H1 (cell line): ENCODE data around the gene GSTCD. TPM values are rescaled to one million over a fixed set of nuclear protein-coding genes. Genes with fewer than 3 reads are reported as not detected.

ENCODE experiments used
- CTCF ChIA-PET: fragments of 300-600 bp; sonication (Branson Sonifier 250); formaldehyde crosslinking; loops from one replicate; lab custom pipeline; 2021; ENCODE audit not compliant: partially characterized antibody; lab: Charles Lee
- POLR2A ChIA-PET: fragments of 300-600 bp; sonication (Branson Sonifier 250); formaldehyde crosslinking; loops from one replicate; lab custom pipeline; 2021; ENCODE audit warnings: inconsistent platforms; ENCODE audit not compliant: partially characterized antibody; lab: Charles Lee
- DNase-seq, 2 experiments: peaks; one replicate each; pipeline versions ENCODE4 v3.0.0 to v3.0.0-alpha.2; 2010 to 2022; ENCODE audit warnings: low spot score in 2 of 2, low read depth in 1 of 2, mixed read lengths in 1 of 2
- FAIRE-seq: peaks from 2 replicates; lab custom pipeline; 2011; peaks lifted over from hg19 to GRCh38; lab: Jason Lieb, UNC
- H2AFZ ChIP-seq: 2 replicates; pipeline ENCODE4 v1.8.1; 2012; ENCODE audit warnings: low read length, inconsistent platforms
- H2AK5ac ChIP-seq: 2 replicates; pipeline ENCODE4 v1.6.1; 2013; ENCODE audit warnings: low read depth, low read length
- H2BK120ac ChIP-seq: replicated peaks from 2 replicates; pipeline ENCODE3; 2013; ENCODE audit warnings: low read depth, low read length, inconsistent platforms
- H2BK12ac ChIP-seq: 2 replicates; pipeline ENCODE4 v1.6.1; 2013; ENCODE audit warnings: low read depth, low read length
- H2BK15ac ChIP-seq: 2 replicates; pipeline ENCODE4 v1.6.1; 2013; ENCODE audit warnings: low read length
- H2BK20ac ChIP-seq: 2 replicates; pipeline ENCODE4 v1.6.1; 2013; ENCODE audit warnings: low read length
- H2BK5ac ChIP-seq: 2 replicates; pipeline ENCODE4 v1.6.1; 2013; ENCODE audit warnings: low read depth, low read length
- H3K14ac ChIP-seq: 2 replicates; pipeline ENCODE4 v1.6.1; 2013; ENCODE audit warnings: inconsistent platforms; ENCODE audit not compliant: insufficient read length
- H3K18ac ChIP-seq: 2 replicates; pipeline ENCODE4 v1.6.1; 2013; ENCODE audit warnings: low read length; ENCODE audit errors: extremely low read depth
- H3K23ac ChIP-seq: 2 replicates; pipeline ENCODE4 v1.6.1; 2013; ENCODE audit warnings: inconsistent platforms; ENCODE audit not compliant: insufficient read length
- H3K23me2 ChIP-seq: 2 replicates; pipeline ENCODE4 v1.6.1; 2013; ENCODE audit warnings: low read depth, low read length
- H3K27ac ChIP-seq: 2 replicates; pipeline ENCODE4 v1.6.1; 2011; ENCODE audit warnings: low read depth, low read length, inconsistent platforms
- H3K27me3 ChIP-seq, 4 experiments: replicated peaks in 1 of 4; 1 replicate in 1 of 4; 2 replicates in 3 of 4; pipeline versions ENCODE4 v1.6.1 to v1.8.1; 2011 to 2013; ENCODE audit warnings: low read length in 3 of 4, mild to moderate bottlenecking in 3 of 4, inconsistent platforms in 2 of 4, mixed read lengths in 2 of 4, moderate library complexity in 1 of 4; ENCODE audit not compliant: control insufficient read depth in 3 of 4, insufficient read depth in 3 of 4; ENCODE audit errors: extremely low read depth in 1 of 4
- H3K36me3 ChIP-seq, 4 experiments: 2 replicates each; pipeline versions ENCODE4 v1.6.1 to v1.8.1; 2011 to 2013; ENCODE audit warnings: mild to moderate bottlenecking in 4 of 4, low read length in 3 of 4, moderate library complexity in 2 of 4, control low read depth in 1 of 4, inconsistent platforms in 1 of 4; ENCODE audit not compliant: insufficient read depth in 4 of 4, control insufficient read depth in 2 of 4
- H3K4ac ChIP-seq: replicated peaks from 2 replicates; pipeline ENCODE3; 2013; ENCODE audit warnings: low read length, low read depth, mixed read lengths, inconsistent platforms; ENCODE audit not compliant: insufficient read length
- H3K4me1 ChIP-seq, 4 experiments: replicated peaks in 1 of 4; 1 replicate in 1 of 4; 2 replicates in 3 of 4; pipeline versions ENCODE4 v1.6.1 to v1.8.1; 2011 to 2013; ENCODE audit warnings: low read length in 3 of 4, inconsistent platforms in 2 of 4, mixed read lengths in 1 of 4; ENCODE audit not compliant: insufficient read depth in 4 of 4, control insufficient read depth in 3 of 4
- H3K4me2 ChIP-seq, 2 experiments: 2 replicates each; pipeline versions ENCODE4 v1.6.1 to v1.8.1; 2011 to 2013; ENCODE audit warnings: low read depth in 2 of 2, low read length in 2 of 2, control low read depth in 1 of 2, inconsistent platforms in 1 of 2, mild to moderate bottlenecking in 1 of 2; ENCODE audit not compliant: insufficient read depth in 1 of 2
- H3K4me3 ChIP-seq, 4 experiments: fragments of 200-600, 300-600 bp in 1 of 4; sonication (generic), shearing (Covaris generic), sonication (Bioruptor Twin) in 1 of 4; 2 replicates each; pipeline versions ENCODE4 v1.5.1 to v1.8.1; 2011 to 2016; ENCODE audit warnings: low read length in 4 of 4, low read depth in 3 of 4, control low read depth in 2 of 4, inconsistent platforms in 2 of 4, mild to moderate bottlenecking in 2 of 4, mixed read lengths in 1 of 4, moderate library complexity in 1 of 4; ENCODE audit not compliant: insufficient read depth in 2 of 4; ENCODE audit errors: extremely low read depth in 1 of 4
- H3K56ac ChIP-seq: replicated peaks from 2 replicates; pipeline ENCODE3; 2013; ENCODE audit warnings: low read depth, mild to moderate bottlenecking, mixed read lengths, low read length, inconsistent platforms; ENCODE audit not compliant: insufficient read length
- H3K79me1 ChIP-seq: 2 replicates; pipeline ENCODE4 v1.6.1; 2013; ENCODE audit warnings: low read depth, low read length, control low read depth
- H3K79me2 ChIP-seq, 2 experiments: 2 replicates each; pipeline versions ENCODE4 v1.6.1 to v1.8.1; 2012 to 2013; ENCODE audit warnings: low read length in 2 of 2, mild to moderate bottlenecking in 2 of 2, inconsistent platforms in 1 of 2; ENCODE audit not compliant: insufficient read depth in 2 of 2, control insufficient read depth in 1 of 2
- H3K9ac ChIP-seq, 4 experiments: replicated peaks in 1 of 4; 1 replicate in 1 of 4; 2 replicates in 3 of 4; pipeline versions ENCODE4 v1.6.1 to v1.8.1; 2011 to 2013; ENCODE audit warnings: low read depth in 3 of 4, low read length in 3 of 4, control low read depth in 2 of 4, mild to moderate bottlenecking in 2 of 4, moderate library complexity in 2 of 4, inconsistent platforms in 1 of 4; ENCODE audit errors: extremely low read depth in 1 of 4
- H3K9me3 ChIP-seq, 2 experiments: 2 replicates each; pipeline versions ENCODE4 v1.6.1 to v1.8.1; 2012 to 2013; ENCODE audit warnings: mild to moderate bottlenecking in 2 of 2, moderate library complexity in 2 of 2, control low read depth in 1 of 2, inconsistent platforms in 1 of 2, low read depth in 1 of 2, low read length in 1 of 2, mixed read lengths in 1 of 2; ENCODE audit not compliant: insufficient read depth in 2 of 2
- H4K20me1 ChIP-seq, 2 experiments: replicated peaks in 1 of 2; 2 replicates each; pipeline versions ENCODE3 to v1.8.1; 2011 to 2013; ENCODE audit warnings: inconsistent platforms in 2 of 2, low read length in 2 of 2, mild to moderate bottlenecking in 1 of 2; ENCODE audit not compliant: insufficient read depth in 2 of 2, control insufficient read depth in 1 of 2
- H4K5ac ChIP-seq: 2 replicates; pipeline ENCODE4 v1.6.1; 2013; ENCODE audit warnings: low read length, low read depth, mixed read lengths, inconsistent platforms; ENCODE audit not compliant: insufficient read length
- H4K8ac ChIP-seq: 2 replicates; pipeline ENCODE4 v1.8.0; 2013; ENCODE audit warnings: mild to moderate bottlenecking, moderate library complexity, low read length, inconsistent platforms; ENCODE audit not compliant: insufficient read depth; ENCODE audit errors: extremely low read depth
- H4K91ac ChIP-seq: replicated peaks from 2 replicates; pipeline ENCODE3; 2013; ENCODE audit warnings: low read length, mixed read lengths, inconsistent platforms; ENCODE audit not compliant: insufficient read length
- ASH2L ChIP-seq: fragments of 200-600, 300-600 bp; sonication (generic); IDR thresholded peaks from one replicate; pipeline ENCODE4 v1.7.1; 2017; ENCODE audit warnings: low read length
- BACH1 ChIP-seq: IDR thresholded peaks from 2 replicates; pipeline ENCODE4 v1.6.1; 2012; ENCODE audit warnings: low read length, improper control_type of control experiment
- BCL11A ChIP-seq, 2 experiments: IDR thresholded peaks; one replicate each; pipeline ENCODE4 v1.6.1; 2011; ENCODE audit warnings: low read depth in 2 of 2, low read length in 2 of 2, mild to moderate bottlenecking in 2 of 2
- CBX5 ChIP-seq: fragments of 300-800, 300-1000 bp; sonication (generic); IDR thresholded peaks from 2 replicates; pipeline ENCODE4 v1.7.1; 2016; ENCODE audit warnings: antibody characterized with exemption, low read length, low read depth
- CHD2 ChIP-seq: IDR thresholded peaks from 2 replicates; pipeline ENCODE4 v1.6.1; 2012; ENCODE audit warnings: low read length, improper control_type of control experiment
- CREB1 ChIP-seq: IDR thresholded peaks from 2 replicates; pipeline ENCODE4 v1.6.1; 2012; ENCODE audit warnings: inconsistent platforms
- EZH2 ChIP-seq: fragments of 200-600 bp; sonication (generic); IDR thresholded peaks from 2 replicates; pipeline ENCODE4 v1.7.1; 2012; ENCODE audit warnings: low read depth, mild to moderate bottlenecking, moderate library complexity, low read length, inconsistent platforms; ENCODE audit not compliant: severe bottlenecking
- KDM4A ChIP-seq: IDR thresholded peaks from one replicate; pipeline ENCODE4 v1.7.1; 2012; ENCODE audit warnings: low read depth, mild to moderate bottlenecking, moderate library complexity, low read length, inconsistent platforms; ENCODE audit not compliant: severe bottlenecking
- POU5F1 ChIP-seq: IDR thresholded peaks from 2 replicates; pipeline ENCODE4 v1.6.1; 2011; ENCODE audit warnings: low read depth, mild to moderate bottlenecking, low read length, moderate library complexity
- RNF2 ChIP-seq: fragments of 200-900, 300-1000 bp; sonication (generic); IDR thresholded peaks from 2 replicates; pipeline ENCODE4 v1.7.1; 2016; ENCODE audit warnings: borderline replicate concordance, low read depth, mild to moderate bottlenecking, antibody characterized with exemption, low read length; ENCODE audit not compliant: poor library complexity, severe bottlenecking; ENCODE audit errors: missing control alignments
- SP1 ChIP-seq: IDR thresholded peaks from 2 replicates; pipeline ENCODE4 v1.6.1; 2011; ENCODE audit warnings: low read depth, low read length
- SUZ12 ChIP-seq: fragments of 200-600 bp; sonication (generic); IDR thresholded peaks from 2 replicates; pipeline ENCODE4 v1.6.1; 2012; ENCODE audit warnings: mild to moderate bottlenecking, inconsistent platforms, low read length, moderate library complexity, mixed read lengths
- TBP ChIP-seq: IDR thresholded peaks from 2 replicates; pipeline ENCODE4 v1.6.1; 2011; ENCODE audit warnings: low read depth, low read length, improper control_type of control experiment
- TCF12 ChIP-seq: IDR thresholded peaks from 2 replicates; pipeline ENCODE4 v1.6.1; 2011; ENCODE audit warnings: low read depth, mild to moderate bottlenecking, low read length
- WGBS, 2 experiments: shearing (Covaris generic) in 1 of 2; methylation state at CpG; one replicate each; pipeline versions ENCODE4 v1.1.6 to v1.1.7; 2013 to 2015; ENCODE audit warnings: low lambda C conversion rate in 2 of 2, mixed read lengths in 2 of 2, inconsistent platforms in 1 of 2, low coverage in 1 of 2, missing lambda C conversion rate in 1 of 2; ENCODE audit not compliant: insufficient replicate concordance in 2 of 2, insufficient coverage in 1 of 2, insufficient read length in 1 of 2; ENCODE audit errors: extremely low coverage in 1 of 2, missing lambda C conversion rate in 1 of 2; 5-methylcytosine and 5-hydroxymethylcytosine counted together
- polyA plus RNA-seq, 7 experiments: library from polyadenylated mRNA; depleted of rRNA in 3 of 7; stranded (reverse) in 5 of 7; unstranded in 2 of 7; fragments of >200 nt in 5 of 7; fragments of 200-250 nt in 2 of 7; gene quantifications; 1 replicate in 5 of 7; 2 replicates in 1 of 7; 4 replicates in 1 of 7; pipeline versions ENCODE4 v1.2.1 to v1.2.3, GENCODE V29; 2011 to 2013; ENCODE audit warnings: missing spikeins in 2 of 7, mixed read lengths in 2 of 7
- total RNA-seq: library from RNA; stranded (reverse); fragmentation: NEBNext Ultra II Directional; extraction: Animal tissue kit (Norgen Biotek cat#: 25700); gene quantifications from 2 replicates; pipeline ENCODE4 v1.2.1, GENCODE V29; 2021

The GSTCD gene
- total and polyA plus RNA-seq, 2 of the 8 experiments (the other 6 are each of a cell fraction or from before 2014, with no cell fraction given) = 8.5 to 24.6 TPM

- DNase-seq (no peak), FAIRE-seq (no peak)
- H3K27me3 ChIP-seq = peaks cover 19 to 52% (median 38%) of the 10 kb centered on the region in 4 experiments
Observed at GRCh38 chr4:105896461-105896942, 187.9 kb downstream of the GSTCD start.

More at GRCh38 chr4:105896461-105896942, 187.9 kb downstream of the GSTCD start:
- Histone ChIP-seq H4K91ac (no peak overlapping the region), H3K79me2 (no peaks in the 10 kb centered on the region), H2BK120ac (no peak overlapping the region), H3K56ac (no peak overlapping the region), H2BK20ac (no peak overlapping the region), H4K5ac (no peak overlapping the region), H3K4me1 (peaks cover 0 to 9% (median 5%) of the 10 kb centered on the region in 4 experiments; a peak in 4 of 7 replicates), H2BK12ac (no peak overlapping the region), H3K23me2 (peaks cover 17% of the 10 kb centered on the region; the same call in 1 of the 2 replicates), H3K9ac (no peak overlapping the region), H3K18ac (no peak overlapping the region; the same call in 1 of the 2 replicates), H3K14ac (no peak overlapping the region), H3K36me3 (no peaks in the 10 kb centered on the region), H2AFZ (peak overlapping the region; percentile 23; the same call in 1 of the 2 replicates), H3K23ac (no peak overlapping the region), H3K27ac (no peak overlapping the region), H2BK5ac (no peak overlapping the region), H3K4me3 (peak overlapping the region; percentile 57 to 78 (median 60)), H2BK15ac (peak overlapping the region; percentile 49; the same call in 1 of the 2 replicates), H4K8ac (no peak overlapping the region)
- CTCF ChIA-PET = no interaction called here
- WGBS, 2 experiments = 7 to 100% methylated on average over 1 to 22 of the region's 22 CpGs
- TF ChIP-seq SUZ12 (peak; percentile 81; the same call in 1 of the 2 replicates), BCL11A (IDR thresholded peaks at IDR 0.05; ENCODE audit: low read depth in 2 of 2, low read length in 2 of 2) (no peak), TCF12 (0 out of 2 replicates have a peak, but pooled peaks have one; percentile 41), CBX5 (no peak), SP1 (no peak), BACH1 (no peak), POU5F1 (no peak), KDM4A (peak; percentile 9), CHD2 (no peak), CREB1 (no peak), EZH2 (peak; percentile 67), TBP (no peak), RNF2 (peak; percentile 48), ASH2L (no peak)
- TF ChIP-seq, all 59 proteins: peak for 5
- no peak overlapping the region for H3K4ac ChIP-seq
- H2AK5ac ChIP-seq = no peak overlapping the region
- H3K79me1 ChIP-seq = no peaks in the 10 kb centered on the region
- no peaks in the 10 kb centered on the region for H3K9me3 ChIP-seq
- POLR2A ChIA-PET = no interaction called here
- peak overlapping the region; percentile 77 to 91 for H3K4me2 ChIP-seq
- no peaks in the 10 kb centered on the region for H4K20me1 ChIP-seq
